Activated CD8-positive, alpha-beta memory T cell treated with anti-CD3 and anti-CD28 coated beads for 1 hour (primary cell): Measurements from ENCODE around the gene ACAT2.
"Not testable (repeated sequence)": the region's sequence is repeated elsewhere in the genome, so short reads cannot be mapped to it uniquely, and the experiment has no call there.

ENCODE experiments used
- DNase-seq, 2 donors: peaks; one replicate each; pipeline ENCODE4 v3.0.0-alpha.2; 2020; ENCODE audit warnings: low read depth in 1 of 2; ENCODE audit errors: extremely low read depth in 1 of 2

The ACAT2 gene

GRCh38 chr6:159761873-159762680 is at the start of gene ACAT2:
Gene ACAT2, plus strand, starts transcription at chr6:159762045. Its CDS starts 43 bp downstream, at chr6:159762088.
- DNase-seq = peak; percentile 78 to 84

GRCh38 chr6:159712389-159712788 is 49.5 kb upstream of the ACAT2 start:
- DNase-seq = not testable (repeated sequence)

- DNase-seq = no peak
Observed at GRCh38 chr6:159713984-159714383, 47.9 kb upstream of the ACAT2 start.

GRCh38 chr6:159714404-159714803 is 47.4 kb upstream of the ACAT2 start:
- no peak for DNase-seq

GRCh38 chr6:159715166-159715565 is 46.7 kb upstream of the ACAT2 start:
- DNase-seq = no peak

GRCh38 chr6:159715605-159716004 is 46.2 kb upstream of the ACAT2 start:
- DNase-seq = no peak

- DNase-seq = no peak
Observed at GRCh38 chr6:159716247-159717096, 45.4 kb upstream of the ACAT2 start.

GRCh38 chr6:159718634-159719033 is 43.2 kb upstream of the ACAT2 start:
- no peak for DNase-seq

- no peak for DNase-seq
Observed at GRCh38 chr6:159719287-159719686, 42.6 kb upstream of the ACAT2 start.

GRCh38 chr6:159720708-159721107 is 41.1 kb upstream of the ACAT2 start:
- no peak for DNase-seq

GRCh38 chr6:159721981-159722380 is 39.9 kb upstream of the ACAT2 start:
- DNase-seq = not testable (repeated sequence)

- no peak for DNase-seq
Observed at GRCh38 chr6:159722655-159723054, 39.2 kb upstream of the ACAT2 start.

- no peak for DNase-seq
Observed at GRCh38 chr6:159723259-159723658, 38.6 kb upstream of the ACAT2 start.

- DNase-seq = no peak
Observed at GRCh38 chr6:159724778-159725177, 37.1 kb upstream of the ACAT2 start.

GRCh38 chr6:159725208-159725607 is 36.6 kb upstream of the ACAT2 start:
- not testable (repeated sequence) for DNase-seq

GRCh38 chr6:159726255-159726917 is 35.5 kb upstream of the ACAT2 start:
- DNase-seq = no peak

GRCh38 chr6:159726918-159727716 is 34.7 kb upstream of the ACAT2 start, which contains the start of gene WTAP:
Gene WTAP, plus strand, starts transcription at chr6:159727506. Its CDS starts 8,760 bp downstream, at chr6:159736266.
- peak; percentile 92 to 95 for DNase-seq

GRCh38 chr6:159727717-159728445 is 34.0 kb upstream of the ACAT2 start:
- DNase-seq = no peak

- DNase-seq = no peak
Observed at GRCh38 chr6:159728531-159728964, 33.3 kb upstream of the ACAT2 start.
